Ovary (tissue), 9 donors: ENCODE measurements around the gene F5. TPM values are rescaled to one million over a fixed set of nuclear protein-coding genes. Genes with fewer than 3 reads are reported as not detected.
A peak's percentile ranks its signal among the peaks of the same experiment; 100 is the strongest.

Source experiments
- DNase-seq, 5 donors: peaks; one replicate each; pipeline ENCODE4 v3.0.0-alpha.2; 2019 to 2020
- H3K27ac ChIP-seq, 2 donors: fragments of 200-600 bp; one replicate each; pipeline versions ENCODE4 v1.5.1 to v1.8.0; 2019 to 2022
- H3K27me3 ChIP-seq: fragments of 200-600 bp; one replicate; pipeline ENCODE4 v1.8.0; 2022
- H3K36me3 ChIP-seq: fragments of 200-600 bp; sonication (generic); one replicate; pipeline ENCODE4 v1.5.1; 2019
- H3K4me1 ChIP-seq: one replicate; pipeline ENCODE4 v1.8.1; 2013; ENCODE audit warnings: mild to moderate bottlenecking, moderate library complexity; ENCODE audit not compliant: insufficient read depth
- H3K4me3 ChIP-seq: fragments of 200-600 bp; sonication (generic); one replicate; pipeline ENCODE4 v1.5.1; 2017
- H3K9me3 ChIP-seq, 2 donors: fragments of 200-600 bp in 1 of 2; sonication (generic) in 1 of 2; one replicate each; pipeline versions ENCODE4 v1.5.1 to v1.8.1; 2013 to 2019; ENCODE audit warnings: mild to moderate bottlenecking in 1 of 2, moderate library complexity in 1 of 2
- CTCF ChIP-seq, 3 donors: fragments of 450-650 bp in 2 of 3; fragments of 200-600 bp in 1 of 3; IDR thresholded peaks; one replicate each; pipeline versions ENCODE4 v1.5.1 to v1.8.0; 2016 to 2022; ENCODE audit warnings: antibody characterized with exemption in 3 of 3, mild to moderate bottlenecking in 1 of 3
- EP300 ChIP-seq: sonication (generic); formaldehyde crosslinking; IDR thresholded peaks from one replicate; pipeline ENCODE4 v1.6.1; 2017; ENCODE audit warnings: antibody characterized with exemption
- POLR2A ChIP-seq: fragments of 450-650 bp; IDR thresholded peaks from one replicate; pipeline ENCODE4 v1.6.1; 2017; ENCODE audit warnings: antibody characterized with exemption, mild to moderate bottlenecking, moderate library complexity
- WGBS, 3 donors: extraction: QIAGEN DNeasy Blood & Tissue Kit in 1 of 3; methylation state at CpG; one replicate each; pipeline versions ENCODE4 v1.1.5 to v1.1.7; 2013 to 2017; 5-methylcytosine and 5-hydroxymethylcytosine counted together
- intact Hi-C, 4 donors: fragments of 100-400 bp; cut with DNase I; formaldehyde crosslinking; loops; one replicate each; pipeline versions ENCODE4 v1.11.0 to v1.15.1; 2022 to 2023
- polyA plus RNA-seq, 2 donors: library from polyadenylated mRNA; stranded (reverse); fragments of 200-250 nt in 1 of 2; fragments of 350-450 nt in 1 of 2; fragmentation: Illumina TruSeq in 1 of 2; extraction: RNeasy Lipid Tissue Mini Kit (QIAGEN cat#74804) in 1 of 2; gene quantifications; one replicate each; pipeline ENCODE4 v1.2.3, GENCODE V29; 2013 to 2014
- total RNA-seq, 7 donors: library from RNA; depleted of rRNA in 2 of 7; stranded (reverse); fragments of >200 nt in 2 of 7; fragmentation: NEBNext Ultra II Directional in 3 of 7; extraction: Animal tissue kit (Norgen Biotek cat#: 25700) in 3 of 7; gene quantifications; one replicate each; pipeline versions ENCODE4 v1.1.0 to v1.2.4, GENCODE V29; 2016 to 2023
- donor health status: DM: no; HTN: no; CAD: no; lungs with moderate emphysema.
- donor health status: DM: no; HTN: no; CAD: no.
- donor health status: Bipolar disorder and iron deficiency.
- donor health status: DM: yes; HTN: yes; CAD: no.
- donor health status: DM: no; HTN: no; CAD: no.
- donor health status: DM: yes; HTN: yes; CAD: no.

F5 gene
- total and polyA plus RNA-seq, 9 donors = 0.05 to 3.3 (median 0.31) TPM; not detected in 2

GRCh38 chr1:169484683-169485430 is 101.4 kb downstream of the F5 start:
- H3K4me1 ChIP-seq = peaks cover 6% of the 10 kb centered on the region
- 16 to 17% (median 17%) methylated on average over 15 of the region's 15 CpGs for WGBS, 3 donors
- H3K27me3 ChIP-seq = no peaks in the 10 kb centered on the region
- no peaks in the 10 kb centered on the region for H3K9me3 ChIP-seq
- peak overlapping the region; percentile 97 for H3K4me3 ChIP-seq
- intact Hi-C loops = loop anchor here in 2 of 4 donors (5.0 to 10.0 kb wide), 2 partner anchors 378 to 380 kb away; partner anchors contain the start of gene ATP1B1 (in 2 of the 2)
- peak; percentile 55 to 69 (median 67) for DNase-seq
- TF ChIP-seq POLR2A (no peak), EP300 (no peak), CTCF (IDR thresholded peaks at IDR 0.05) (no peak)
- no peaks in the 10 kb centered on the region for H3K36me3 ChIP-seq
- peak overlapping the region; percentile 88 to 93 for H3K27ac ChIP-seq

- WGBS, 3 donors = 54 to 79% (median 58%) methylated on average over 4 of the region's 4 CpGs
- Histone ChIP-seq H3K27ac (peak overlapping the region in 1 of 2 donors; percentile 93), H3K4me1 (peaks cover 6% of the 10 kb centered on the region), H3K27me3 (no peaks in the 10 kb centered on the region), H3K4me3 (peak overlapping the region; percentile 97), H3K9me3 (no peaks in the 10 kb centered on the region), H3K36me3 (no peaks in the 10 kb centered on the region)
- DNase-seq = no peak
- TF ChIP-seq POLR2A (no peak), CTCF (IDR thresholded peaks at IDR 0.05) (no peak), EP300 (no peak)
- intact Hi-C loops = loop anchor here in 1 of 4 donors (10.0 kb wide), 1 partner anchor 379 kb away; the partner anchor contains the start of gene ATP1B1
Observed at GRCh38 chr1:169484101-169484500, 102.2 kb downstream of the F5 start.

GRCh38 chr1:169483500-169483966 is 102.7 kb downstream of the F5 start:
- 41 to 52% (median 49%) methylated on average over 5 of the region's 5 CpGs for WGBS, 3 donors
- H3K9me3 ChIP-seq = no peaks in the 10 kb centered on the region
- intact Hi-C loops = loop anchor here in 1 of 4 donors (10.0 kb wide), 1 partner anchor 379 kb away; the partner anchor contains the start of gene ATP1B1

More at GRCh38 chr1:169483500-169483966, 102.7 kb downstream of the F5 start:
- peak in 4 of 5 donors; percentile 26 to 49 (median 34) for DNase-seq
- no peak for TF ChIP-seq CTCF (IDR thresholded peaks at IDR 0.05)
- no peak for TF ChIP-seq POLR2A
- no peak for TF ChIP-seq EP300
- H3K27ac ChIP-seq = peak overlapping the region in 1 of 2 donors; percentile 93
- no peaks in the 10 kb centered on the region for H3K27me3 ChIP-seq
- H3K4me3 ChIP-seq = peak overlapping the region; percentile 97
- H3K36me3 ChIP-seq = no peaks in the 10 kb centered on the region
- peaks cover 6% of the 10 kb centered on the region for H3K4me1 ChIP-seq
